ENCODE results near the gene NDUFS6.

DNA sequence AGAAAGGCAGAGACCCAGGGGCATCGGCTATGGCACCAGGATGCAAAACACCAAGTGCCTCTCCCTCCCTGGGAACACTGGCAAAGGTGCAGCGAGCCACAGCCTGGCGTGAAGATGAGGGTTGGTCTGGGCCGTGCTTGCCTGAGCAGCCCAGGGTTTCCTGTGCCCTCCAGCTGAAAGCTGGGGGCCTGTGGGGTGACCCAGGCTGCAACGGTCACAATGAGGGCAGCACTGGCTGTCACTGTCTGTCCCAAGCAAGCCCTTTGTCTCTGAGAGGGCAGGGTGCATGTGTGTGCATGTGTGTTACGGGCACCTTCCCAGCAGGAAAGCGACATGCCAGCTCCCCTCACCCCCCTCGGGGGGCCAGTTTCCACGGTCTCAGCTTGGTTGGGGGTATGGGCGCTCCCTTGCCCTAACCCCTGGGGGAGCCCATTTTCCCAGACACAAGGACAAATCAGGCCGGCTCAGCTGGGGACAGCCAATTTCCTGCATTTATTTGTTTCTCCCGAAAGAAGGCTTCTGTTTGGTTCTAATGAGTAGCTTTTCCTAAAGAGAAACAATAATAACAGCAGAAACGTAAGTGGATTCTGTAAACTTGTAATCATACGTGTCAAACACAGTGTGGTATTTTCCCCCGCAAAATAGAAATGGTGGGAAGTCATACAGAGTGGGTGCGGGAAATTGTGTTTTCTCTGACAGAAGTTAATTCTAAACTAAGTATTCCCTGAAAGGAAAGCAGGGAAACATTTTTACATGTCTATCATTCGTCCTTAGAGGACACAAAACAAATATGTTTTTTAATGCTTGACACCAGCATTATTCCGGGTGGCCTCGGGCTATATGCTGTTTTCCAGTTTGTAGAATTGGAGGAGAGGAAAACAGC, 22.8 kb upstream of the NDUFS6 start:
- TF ChIP-seq, protein P1, sequence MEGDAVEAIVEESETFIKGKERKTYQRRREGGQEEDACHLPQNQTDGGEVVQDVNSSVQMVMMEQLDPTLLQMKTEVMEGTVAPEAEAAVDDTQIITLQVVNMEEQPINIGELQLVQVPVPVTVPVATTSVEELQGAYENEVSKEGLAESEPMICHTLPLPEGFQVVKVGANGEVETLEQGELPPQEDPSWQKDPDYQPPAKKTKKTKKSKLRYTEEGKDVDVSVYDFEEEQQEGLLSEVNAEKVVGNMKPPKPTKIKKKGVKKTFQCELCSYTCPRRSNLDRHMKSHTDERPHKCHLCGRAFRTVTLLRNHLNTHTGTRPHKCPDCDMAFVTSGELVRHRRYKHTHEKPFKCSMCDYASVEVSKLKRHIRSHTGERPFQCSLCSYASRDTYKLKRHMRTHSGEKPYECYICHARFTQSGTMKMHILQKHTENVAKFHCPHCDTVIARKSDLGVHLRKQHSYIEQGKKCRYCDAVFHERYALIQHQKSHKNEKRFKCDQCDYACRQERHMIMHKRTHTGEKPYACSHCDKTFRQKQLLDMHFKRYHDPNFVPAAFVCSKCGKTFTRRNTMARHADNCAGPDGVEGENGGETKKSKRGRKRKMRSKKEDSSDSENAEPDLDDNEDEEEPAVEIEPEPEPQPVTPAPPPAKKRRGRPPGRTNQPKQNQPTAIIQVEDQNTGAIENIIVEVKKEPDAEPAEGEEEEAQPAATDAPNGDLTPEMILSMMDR (IDR thresholded peaks at IDR 0.05) = no peak
- TF ChIP-seq POLR2AphosphoS5 (IDR thresholded peaks at IDR 0.05) (no peak), EP300 (IDR thresholded peaks at IDR 0.05) (no peak), POLR2A (IDR thresholded peaks at IDR 0.05) (no peak)
